Neural cell (in vitro differentiated cells): ENCODE measurements around the gene IMMP2L. TPM values are rescaled to one million over a fixed set of nuclear protein-coding genes. Genes with fewer than 3 reads are reported as not detected.

Source experiments
- H2AFZ ChIP-seq: fragments of 200-600, 300-800 bp; sonication (generic), shearing (Covaris generic); 2 replicates; pipeline ENCODE4 v1.6.0; 2014; ENCODE audit warnings: low read depth, mild to moderate bottlenecking, antibody characterized with exemption, low read length, moderate library complexity
- H3F3A ChIP-seq: fragments of 200-600 bp; shearing (Covaris generic); 2 replicates; pipeline ENCODE4 v1.6.1; 2016; ENCODE audit warnings: mild to moderate bottlenecking, moderate library complexity, mixed read lengths, antibody characterized with exemption, low read length; ENCODE audit not compliant: insufficient read depth, poor library complexity, severe bottlenecking
- H3K27ac ChIP-seq: fragments of 200-600, 300-800 bp; sonication (generic), shearing (Covaris generic); 2 replicates; pipeline ENCODE4 v1.5.1; 2014; ENCODE audit warnings: mild to moderate bottlenecking, low read length, moderate library complexity
- H3K27me3 ChIP-seq: fragments of 300-800, 200-600 bp; sonication (generic), shearing (Covaris generic); 2 replicates; pipeline ENCODE4 v1.6.0; 2014; ENCODE audit warnings: mild to moderate bottlenecking, low read depth, low read length, moderate library complexity; ENCODE audit not compliant: insufficient read depth
- H3K36me3 ChIP-seq: fragments of 300-800, 200-600 bp; sonication (generic), shearing (Covaris generic); 2 replicates; pipeline ENCODE4 v1.5.1; 2014; ENCODE audit warnings: mild to moderate bottlenecking, antibody characterized with exemption, low read length, moderate library complexity; ENCODE audit not compliant: insufficient read depth
- H3K4me2 ChIP-seq: fragments of 300-800, 200-600 bp; sonication (generic), shearing (Covaris generic); 2 replicates; pipeline ENCODE4 v1.6.0; 2014; ENCODE audit warnings: mild to moderate bottlenecking, low read length
- H3K4me3 ChIP-seq: fragments of 300-800, 200-600 bp; sonication (generic), shearing (Covaris generic); 2 replicates; pipeline ENCODE4 v1.5.1; 2014; ENCODE audit warnings: mild to moderate bottlenecking, low read length, moderate library complexity
- H3K79me2 ChIP-seq: fragments of 200-600 bp; shearing (Covaris generic); replicated peaks from 2 replicates; pipeline ENCODE4 v1.6.0; 2014; ENCODE audit warnings: mild to moderate bottlenecking, low read length, moderate library complexity; ENCODE audit not compliant: insufficient read depth
- H3K9ac ChIP-seq: fragments of 300-800, 200-600 bp; sonication (generic), shearing (Covaris generic); 2 replicates; pipeline ENCODE4 v1.6.1; 2016; ENCODE audit warnings: mild to moderate bottlenecking, low read length, mixed read lengths
- H3K9me2 ChIP-seq: fragments of 200-600 bp; shearing (Covaris generic); 2 replicates; pipeline ENCODE4 v1.6.1; 2016; ENCODE audit warnings: mild to moderate bottlenecking, low read length, mixed read lengths; ENCODE audit not compliant: insufficient read depth
- H3K9me3 ChIP-seq: fragments of 200-600, 300-800 bp; sonication (generic), shearing (Covaris generic); 2 replicates; pipeline ENCODE4 v1.6.1; 2016; ENCODE audit warnings: mild to moderate bottlenecking, mixed run types, low read length, moderate library complexity, mixed read lengths
- H4K20me1 ChIP-seq: fragments of 200-600 bp; shearing (Covaris generic); 2 replicates; pipeline ENCODE4 v1.6.1; 2016; ENCODE audit warnings: mild to moderate bottlenecking, mixed run types; ENCODE audit not compliant: insufficient read depth
- CTCF ChIP-seq: fragments of 450-650 bp; IDR thresholded peaks from 2 replicates; pipeline ENCODE4 v1.5.1; 2014; ENCODE audit warnings: antibody characterized with exemption, mild to moderate bottlenecking, moderate library complexity; ENCODE audit not compliant: poor library complexity, severe bottlenecking
- EP300 ChIP-seq: fragments of 450-650 bp; conservative IDR thresholded peaks from 2 replicates; pipeline ENCODE4 v1.6.1; 2014; ENCODE audit warnings: antibody characterized with exemption, mild to moderate bottlenecking, moderate library complexity; ENCODE audit not compliant: poor library complexity, severe bottlenecking
- EZH2 ChIP-seq: fragments of 200-600, 300-800 bp; shearing (Covaris generic), sonication (generic); IDR thresholded peaks from 2 replicates; pipeline ENCODE4 v1.6.1; 2014; ENCODE audit warnings: antibody characterized with exemption, low read length, borderline replicate concordance, mild to moderate bottlenecking; ENCODE audit not compliant: insufficient read depth, poor library complexity, severe bottlenecking
- MXI1 ChIP-seq: fragments of 450-650 bp; conservative IDR thresholded peaks from 2 replicates; pipeline ENCODE4 v1.6.1; 2014; ENCODE audit warnings: antibody characterized with exemption, mild to moderate bottlenecking; ENCODE audit not compliant: poor library complexity, severe bottlenecking
- POLR2AphosphoS5 ChIP-seq: IDR thresholded peaks from 2 replicates; pipeline ENCODE4 v1.6.1; 2012
- RAD21 ChIP-seq: fragments of 450-650 bp; conservative IDR thresholded peaks from 2 replicates; pipeline ENCODE4 v1.6.1; 2014; ENCODE audit warnings: antibody characterized with exemption, mild to moderate bottlenecking, moderate library complexity
- REST ChIP-seq: IDR thresholded peaks from 2 replicates; pipeline ENCODE4 v1.6.1; 2012; ENCODE audit warnings: borderline replicate concordance
- SMC3 ChIP-seq: fragments of 450-650 bp; conservative IDR thresholded peaks from 2 replicates; pipeline ENCODE4 v1.6.1; 2014; ENCODE audit warnings: antibody characterized with exemption, mild to moderate bottlenecking, moderate library complexity; ENCODE audit not compliant: poor library complexity
- TAF1 ChIP-seq: IDR thresholded peaks from 2 replicates; pipeline ENCODE4 v1.6.1; 2012; ENCODE audit warnings: low read depth
- polyA plus RNA-seq: library from polyadenylated mRNA; depleted of rRNA; stranded (reverse); fragments of >200 nt; gene quantifications from 2 replicates; pipeline ENCODE4 v1.2.3, GENCODE V29; 2014

Gene IMMP2L
- polyA plus RNA-seq, 1 donor from 2014 or later: 9.7 TPM

GRCh38 chr7:110867771-110868170 lies 694.5 kb downstream of the IMMP2L start:
- Histone ChIP-seq H4K20me1 (no peaks in the 10 kb centered on the region), H3K9me2 (no peaks in the 10 kb centered on the region), H3K9ac (no peak overlapping the region), H3K4me2 (no peak overlapping the region), H3F3A (no peaks in the 10 kb centered on the region), H2AFZ (no peak overlapping the region), H3K79me2 (no peaks in the 10 kb centered on the region), H3K36me3 (no peaks in the 10 kb centered on the region), H3K27me3 (no peaks in the 10 kb centered on the region), H3K4me3 (no peak overlapping the region), H3K27ac (no peak overlapping the region), H3K9me3 (no peaks in the 10 kb centered on the region)
- TF ChIP-seq CTCF (no peak), EZH2 (no peak), MXI1 (no peak), REST (no peak), RAD21 (no peak), SMC3 (no peak), TAF1 (no peak), EP300 (no peak), POLR2AphosphoS5 (no peak)

GRCh38 chr7:110863258-110863657 lies 699.0 kb downstream of the IMMP2L start:
- Histone ChIP-seq H3K9me2 (no peaks in the 10 kb centered on the region), H3K4me2 (no peak overlapping the region), H3K9ac (no peak overlapping the region), H4K20me1 (no peaks in the 10 kb centered on the region), H2AFZ (no peak overlapping the region), H3F3A (no peaks in the 10 kb centered on the region), H3K4me3 (no peak overlapping the region), H3K9me3 (no peaks in the 10 kb centered on the region), H3K27me3 (no peaks in the 10 kb centered on the region), H3K36me3 (no peaks in the 10 kb centered on the region), H3K79me2 (no peaks in the 10 kb centered on the region), H3K27ac (no peak overlapping the region)
- TF ChIP-seq POLR2AphosphoS5: no peak
- TF ChIP-seq EZH2: no peak
- TF ChIP-seq REST: no peak
- TF ChIP-seq RAD21: no peak
- TF ChIP-seq TAF1: no peak
- no peak for TF ChIP-seq CTCF
